Measurements from ENCODE around the gene KDM1B.
"Not testable (repeated sequence)": the region's sequence is repeated elsewhere in the genome, so short reads cannot be mapped to it uniquely, and the experiment has no call there.

The KDM1B gene

DNA sequence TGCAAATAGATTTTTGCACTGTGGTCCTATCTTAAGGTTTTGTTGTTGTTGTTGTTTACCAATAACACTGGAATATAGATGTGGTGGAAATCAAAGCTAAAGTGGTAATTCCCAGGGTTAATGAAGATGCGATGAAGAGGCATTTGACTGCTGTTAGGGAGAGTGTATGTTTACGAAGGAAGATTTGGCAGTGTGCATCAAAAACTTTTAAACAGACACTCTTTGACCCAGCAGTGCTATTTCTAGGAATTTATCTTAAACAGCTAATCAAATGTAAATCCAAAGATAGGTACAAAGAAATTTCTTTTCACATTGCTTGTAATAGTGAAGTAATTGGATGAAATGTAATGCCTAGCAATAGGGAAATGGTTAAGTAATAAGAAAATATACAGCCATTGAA lies 34.0 kb downstream of the KDM1B start:
- no peak for DNase-seq (ENCODE audit: low spot score)

DNA sequence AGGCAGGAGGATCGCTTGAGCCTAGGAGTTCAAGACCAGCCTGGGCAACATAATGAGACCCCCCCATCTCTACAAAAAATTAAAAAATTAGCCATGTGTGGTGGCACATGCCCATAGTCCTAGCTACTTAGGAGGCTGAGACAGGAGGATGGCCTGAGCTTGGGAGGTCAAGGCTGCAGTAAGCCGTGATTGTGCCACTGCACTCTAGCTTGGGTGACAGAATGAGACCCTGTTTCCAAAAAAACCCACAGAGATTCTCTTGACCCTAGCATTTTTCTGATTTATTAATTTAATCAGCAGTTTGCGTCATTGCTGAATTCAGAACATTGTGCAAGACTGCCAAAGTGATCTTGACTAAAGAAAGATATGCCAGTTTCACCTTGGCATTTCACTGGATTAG lies 36.8 kb downstream of the KDM1B start:
- DNase-seq (ENCODE audit: low spot score), result no peak

DNA sequence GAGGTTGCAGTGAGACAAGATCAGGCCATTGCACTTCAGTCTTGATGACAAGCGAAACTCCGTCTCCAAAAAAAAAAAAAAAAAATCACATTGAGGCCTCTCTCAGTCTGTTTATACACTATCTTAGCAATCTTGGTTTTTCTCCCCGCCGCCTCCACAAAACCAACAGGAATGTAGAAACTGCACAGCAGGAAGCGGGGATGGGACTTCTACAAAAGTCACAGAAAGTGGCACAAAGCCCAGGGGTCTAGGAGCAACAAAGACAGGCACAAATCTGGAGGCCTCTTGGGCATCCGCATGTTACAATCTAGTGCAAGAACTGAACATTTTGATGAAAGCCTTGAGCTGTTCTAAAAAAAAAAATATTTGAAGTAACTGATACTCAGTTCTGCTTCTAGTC lies 48.6 kb downstream of the KDM1B start:
- no peak for DNase-seq (ENCODE audit: low spot score)

DNA sequence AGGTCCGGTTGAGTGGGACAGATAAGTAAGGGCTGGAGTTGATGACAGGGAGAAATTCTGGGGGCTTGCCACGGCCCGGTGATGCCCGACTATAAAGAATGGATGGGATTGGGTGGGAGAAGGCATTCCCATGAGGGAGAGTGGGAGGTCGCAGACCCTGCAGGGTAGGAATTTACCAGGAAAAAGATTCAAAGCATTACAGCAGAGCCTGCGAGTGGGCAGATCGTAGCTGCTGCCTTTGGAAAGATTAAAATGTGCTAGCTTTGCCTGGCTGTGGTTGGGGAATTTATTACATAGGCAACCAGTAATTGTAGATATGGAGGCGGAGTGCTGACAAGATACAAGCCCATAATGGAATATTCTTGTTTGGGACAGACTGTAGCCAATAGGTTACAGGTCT lies 49.5 kb downstream of the KDM1B start:
- DNase-seq (ENCODE audit: low spot score), result no peak

- DNase-seq (ENCODE audit: low spot score), result no peak
Measured at GRCh38 chr6:18206591-18206990, 51.4 kb downstream of the KDM1B start.

DNA sequence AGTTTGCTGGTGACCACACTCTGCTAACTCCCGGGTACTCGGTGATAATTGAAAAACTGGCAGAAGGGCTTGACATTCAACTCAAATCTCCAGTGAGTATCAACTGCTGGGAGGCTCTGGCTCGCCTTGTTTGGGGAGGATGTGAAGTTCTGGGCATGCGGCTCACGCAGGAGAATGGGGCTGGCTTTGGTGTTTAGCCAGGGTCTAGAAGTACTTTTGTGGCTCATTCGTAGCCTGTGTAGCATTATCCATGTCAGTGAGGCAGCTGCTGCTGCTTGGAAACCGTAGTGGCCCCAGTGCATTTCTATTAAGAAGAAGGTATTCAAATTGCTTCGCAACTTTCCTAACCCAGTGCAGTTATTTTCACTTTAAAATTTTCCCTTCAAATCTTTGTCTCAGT lies 52.2 kb downstream of the KDM1B start:
- no peak for DNase-seq (ENCODE audit: low spot score)

- no peak for DNase-seq (ENCODE audit: low spot score)
Measured at GRCh38 chr6:18207949-18208348, 52.7 kb downstream of the KDM1B start.

DNA sequence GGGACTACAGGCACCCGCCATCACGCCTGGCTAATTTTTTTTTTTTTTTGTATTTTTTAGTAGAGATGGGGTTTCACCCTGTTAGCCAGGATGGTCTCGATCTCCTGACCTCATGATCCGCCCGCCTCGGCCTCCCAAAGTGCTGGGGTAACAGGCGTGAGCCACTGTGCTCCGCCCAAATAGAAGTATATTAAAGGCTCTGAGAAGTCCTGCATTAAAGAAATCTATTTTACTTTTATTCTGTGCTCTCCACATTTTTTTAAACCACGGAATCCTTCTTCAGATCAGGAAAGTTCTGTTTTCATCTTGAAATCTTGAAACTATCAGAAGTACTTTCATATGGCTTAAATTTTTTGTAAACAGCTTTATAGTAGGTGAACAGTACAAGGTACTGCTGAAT lies 53.6 kb downstream of the KDM1B start:
- not testable (repeated sequence) for DNase-seq (ENCODE audit: low spot score)

GRCh38 chr6:18209539-18210197 lies 54.4 kb downstream of the KDM1B start:
- no peak for DNase-seq (ENCODE audit: low spot score)

GRCh38 chr6:18210707-18211106 lies 55.5 kb downstream of the KDM1B start:
- DNase-seq (ENCODE audit: low spot score), result no peak

- DNase-seq (ENCODE audit: low spot score), result no peak
Measured at GRCh38 chr6:18211338-18211737, 56.1 kb downstream of the KDM1B start.

DNA sequence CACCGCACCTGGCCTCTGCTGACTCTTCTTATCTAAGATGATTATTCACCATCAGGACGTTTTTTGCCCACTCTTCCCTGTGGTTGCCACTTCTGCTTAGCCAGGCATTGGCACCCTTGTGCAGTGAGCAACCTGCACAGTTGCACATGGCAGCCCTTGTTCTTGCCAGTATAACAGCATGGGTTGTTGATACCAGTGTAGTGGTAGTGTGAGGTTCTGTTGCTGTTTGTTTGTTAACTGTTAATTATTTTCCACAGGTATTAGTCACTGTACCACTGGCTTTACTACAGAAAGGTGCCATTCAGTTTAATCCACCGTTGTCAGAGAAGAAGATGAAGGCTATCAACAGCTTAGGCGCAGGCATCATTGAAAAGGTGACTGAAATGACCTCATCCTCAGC lies 57.0 kb downstream of the KDM1B start:
- no peak for DNase-seq (ENCODE audit: low spot score)

DNA sequence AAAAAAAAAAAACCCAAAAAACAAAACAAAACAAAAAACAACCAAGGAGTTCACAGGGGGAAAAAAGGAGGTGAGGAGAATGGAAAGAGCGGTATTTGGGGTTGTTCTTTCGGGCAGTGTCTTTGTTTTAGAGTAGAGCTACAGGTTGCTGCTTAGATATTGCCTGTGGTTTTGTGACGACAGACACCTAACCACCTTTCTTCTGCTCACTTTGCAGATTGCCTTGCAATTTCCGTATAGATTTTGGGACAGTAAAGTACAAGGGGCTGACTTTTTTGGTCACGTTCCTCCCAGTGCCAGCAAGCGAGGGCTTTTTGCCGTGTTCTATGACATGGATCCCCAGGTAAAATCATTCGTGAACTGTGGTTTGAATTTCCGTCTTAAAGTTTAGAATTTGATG lies 58.2 kb downstream of the KDM1B start:
- DNase-seq (ENCODE audit: low spot score), result no peak

DNA sequence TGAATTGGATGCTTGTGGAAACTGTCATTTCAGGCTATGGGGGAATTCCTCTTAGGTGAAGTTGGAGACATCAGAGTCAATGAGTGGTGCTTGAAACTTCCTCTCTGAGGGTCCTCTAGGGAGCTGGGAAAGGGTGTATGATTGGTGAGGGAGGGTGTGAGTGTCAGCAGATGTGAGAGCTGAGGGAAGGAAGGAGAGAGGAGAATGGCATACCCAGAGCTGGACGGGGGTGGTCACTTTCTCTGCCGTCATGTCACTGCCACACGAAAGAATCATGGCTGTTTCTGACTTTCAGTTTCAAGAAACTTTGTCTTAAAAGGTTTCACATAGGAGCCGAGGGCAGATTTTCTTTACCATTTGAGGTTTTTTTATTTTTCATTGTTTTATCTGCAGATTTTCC lies 58.8 kb downstream of the KDM1B start:
- DNase-seq (ENCODE audit: low spot score), result no peak

DNA sequence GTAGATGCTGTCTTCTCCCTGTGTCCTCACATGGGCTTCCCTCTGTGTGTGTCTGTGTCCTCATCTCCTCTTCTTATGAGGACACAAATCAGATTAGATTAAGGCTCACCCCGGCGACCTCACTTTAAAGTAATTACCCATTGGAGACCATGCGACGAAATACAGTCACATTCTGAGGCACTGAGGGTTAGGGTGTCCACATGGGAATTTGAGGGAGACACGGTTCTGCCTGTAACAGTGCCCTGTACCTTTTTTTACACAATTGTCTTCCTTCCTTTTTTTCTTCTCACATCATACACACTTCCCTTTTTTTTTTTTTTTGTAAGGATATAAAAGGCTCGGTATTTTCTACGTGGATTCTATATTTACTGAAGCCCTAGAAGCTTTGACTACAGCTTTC lies 60.2 kb downstream of the KDM1B start:
- no peak for DNase-seq (ENCODE audit: low spot score)

DNA sequence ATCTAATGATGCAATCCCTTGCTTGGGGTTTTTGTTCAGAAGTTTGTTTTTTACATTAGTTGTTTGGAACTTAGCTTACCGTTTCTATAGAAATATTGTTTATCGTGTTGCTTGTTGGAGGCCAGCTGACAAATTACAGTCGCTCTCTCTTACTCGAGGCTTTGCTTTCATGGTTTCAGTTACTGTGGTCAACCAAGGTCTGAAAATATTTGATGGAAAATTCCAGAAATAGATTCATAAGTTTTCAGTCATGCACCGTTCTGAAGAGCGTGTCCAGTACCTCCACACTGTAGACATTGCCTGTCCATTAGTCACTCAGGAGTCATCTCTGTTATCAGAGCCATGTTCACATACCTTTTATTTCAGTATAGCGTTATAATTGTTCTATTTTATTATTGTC lies 61.2 kb downstream of the KDM1B start:
- DNase-seq (ENCODE audit: low spot score), result no peak

GRCh38 chr6:18218233-18218632 lies 63.0 kb downstream of the KDM1B start:
- DNase-seq (ENCODE audit: low spot score), result no peak

DNA sequence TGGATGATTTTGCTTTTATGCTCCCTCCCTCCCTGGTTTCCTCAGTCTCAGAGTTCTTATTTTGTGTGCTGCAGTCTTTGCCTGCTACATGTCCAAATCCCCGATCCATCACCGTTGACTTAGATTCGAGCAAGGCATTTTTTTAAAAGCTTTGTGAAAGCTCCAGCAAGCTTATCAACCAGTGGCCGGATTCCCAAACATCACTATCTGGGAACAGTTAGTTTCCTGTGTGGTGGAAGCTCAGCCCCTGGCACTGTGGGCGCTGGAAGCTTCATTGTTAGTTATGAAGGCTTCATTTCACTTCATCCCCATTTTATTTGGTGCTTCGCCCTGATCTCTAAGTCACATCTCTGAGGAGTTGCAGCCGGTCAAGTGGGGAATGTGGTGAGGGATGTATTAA lies 64.4 kb downstream of the KDM1B start:
- DNase-seq (ENCODE audit: low spot score), result no peak

DNA sequence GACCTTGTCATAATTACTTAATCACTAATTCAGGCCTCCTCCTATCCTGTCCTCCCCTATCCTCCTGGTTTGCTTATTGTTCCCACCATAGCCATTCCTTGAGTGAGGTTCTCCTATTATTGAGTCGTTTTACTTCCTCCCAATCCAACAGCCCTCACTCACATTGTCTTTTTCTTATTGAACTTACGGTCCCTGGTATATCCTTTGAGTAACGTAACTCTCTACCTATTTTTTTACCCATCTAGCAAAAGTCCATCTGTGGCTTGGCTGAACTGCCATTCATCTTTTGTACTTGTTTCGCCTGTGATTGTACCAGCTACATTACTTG lies 66.0 kb downstream of the KDM1B start:
- no peak for DNase-seq (ENCODE audit: low spot score)

DNA sequence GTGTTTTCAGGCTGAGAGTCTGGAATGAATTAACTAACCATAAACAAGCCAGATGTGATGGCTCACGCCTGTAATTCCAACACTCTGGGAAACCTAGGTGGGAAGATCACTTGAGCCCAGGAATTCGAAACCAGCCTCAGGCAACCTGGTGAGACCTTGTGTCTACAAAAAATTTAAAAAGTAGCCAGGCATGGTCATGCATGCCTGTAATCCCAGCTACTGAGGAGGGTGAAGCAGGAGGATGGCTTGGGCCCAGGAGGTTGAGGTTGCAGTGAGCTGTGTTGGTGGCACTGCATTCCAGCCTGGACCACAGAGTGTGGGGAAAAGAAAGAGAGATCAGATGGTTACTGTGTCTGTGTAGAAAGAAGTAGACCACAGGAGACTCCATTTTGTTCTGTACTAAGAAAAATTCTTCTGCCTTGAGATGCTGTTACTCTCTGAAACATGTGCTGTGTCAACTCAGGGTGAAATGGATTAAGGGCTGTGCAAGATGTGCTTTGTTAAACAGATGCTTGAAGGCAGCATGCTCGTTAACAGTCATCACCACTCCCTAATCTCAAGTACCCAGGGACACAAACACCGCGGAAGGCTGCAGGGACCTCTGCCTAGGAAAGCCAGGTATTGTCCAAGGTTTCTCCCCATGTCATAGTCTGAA lies 71.4 kb downstream of the KDM1B start:
- DNase-seq (ENCODE audit: low spot score), result not testable (repeated sequence)

GRCh38 chr6:18227166-18227565 lies 71.9 kb downstream of the KDM1B start:
- not testable (repeated sequence) for DNase-seq (ENCODE audit: low spot score)

GRCh38 chr6:18228590-18228989 lies 73.4 kb downstream of the KDM1B start:
- not testable (repeated sequence) for DNase-seq (ENCODE audit: low spot score)

DNA sequence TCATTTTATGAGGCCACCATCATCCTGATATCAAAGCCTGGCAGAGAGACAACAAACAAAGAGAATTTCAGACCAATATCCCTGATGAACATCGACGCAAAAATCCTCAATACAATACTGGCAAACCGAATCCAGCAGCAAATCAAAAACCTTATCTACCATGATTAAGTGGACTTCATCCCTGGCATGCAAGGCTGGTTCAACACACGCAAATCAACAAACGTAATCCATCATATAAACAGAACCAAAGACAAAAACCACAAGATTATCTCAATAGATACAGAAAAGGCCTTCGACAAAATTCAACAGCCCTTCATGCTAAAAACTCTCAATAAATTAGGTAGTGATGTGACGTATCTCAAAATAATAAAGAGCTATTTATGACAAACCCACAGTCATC lies 76.6 kb downstream of the KDM1B start:
- DNase-seq (ENCODE audit: low spot score), result not testable (repeated sequence)

- DNase-seq (ENCODE audit: low spot score), result not testable (repeated sequence)
Measured at GRCh38 chr6:18233770-18234169, 78.5 kb downstream of the KDM1B start.
